ENCODE measurements around the gene STK11.

DNA sequence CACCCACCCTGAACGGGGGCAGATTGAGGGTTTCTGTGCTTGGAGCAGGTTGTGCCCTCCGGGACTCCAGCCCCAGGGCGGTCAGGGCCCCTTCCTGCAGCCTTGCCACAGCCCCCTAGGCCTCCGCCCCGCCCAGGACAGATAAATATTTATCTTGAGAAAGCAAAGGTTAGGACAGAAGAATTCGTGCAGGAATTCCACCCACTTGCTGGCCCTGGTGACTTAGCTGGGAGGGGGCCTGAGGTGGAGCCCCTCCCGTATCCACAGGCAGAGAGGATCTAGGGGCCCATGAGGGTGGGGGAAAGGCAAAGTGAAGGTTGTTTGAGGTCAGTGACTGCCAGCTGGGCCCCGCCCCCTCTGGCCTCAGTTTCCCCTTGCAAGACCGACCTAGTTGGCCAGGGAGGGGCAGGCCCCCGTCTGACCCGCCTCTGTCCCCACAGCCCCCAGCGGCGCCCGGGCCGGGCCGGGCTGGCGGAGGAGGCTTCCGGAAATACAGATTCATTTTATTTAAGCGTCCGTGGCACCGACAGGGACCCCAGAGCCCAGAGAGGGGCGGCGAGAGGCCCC is 48.0 kb downstream of the STK11 start:
- TF ChIP-seq CTCF (IDR thresholded peaks at IDR 0.05) (no peak), POLR2A (IDR thresholded peaks at IDR 0.05) (no peak)

Measured in breast epithelium (tissue), 3 donors.